Activated T-cell treated with anti-CD3 and anti-CD28 coated beads for 24 hours (primary cell): ENCODE results near the gene RASA3.
"Not testable (repeated sequence)": the region's sequence is repeated elsewhere in the genome, so short reads cannot be mapped to it uniquely, and the experiment has no call there.

Source experiments
- DNase-seq: peaks from one replicate; pipeline ENCODE4 v3.0.0-alpha.2; 2020; ENCODE audit warnings: low read depth

RASA3 gene

GRCh38 chr13:114080739-114081561, 51.5 kb downstream of the RASA3 start:
- no peak for DNase-seq

GRCh38 chr13:114079601-114080536, 52.6 kb downstream of the RASA3 start:
- DNase-seq, result no peak

GRCh38 chr13:114078461-114079451, 53.7 kb downstream of the RASA3 start:
- no peak for DNase-seq

- DNase-seq, result no peak
These were observed 54.5 kb downstream of the RASA3 start for GRCh38 chr13:114077933-114078325.

- no peak for DNase-seq
These were observed 55.1 kb downstream of the RASA3 start for GRCh38 chr13:114077099-114077932.

- DNase-seq, result no peak
These were observed 55.9 kb downstream of the RASA3 start for GRCh38 chr13:114076329-114077090.

GRCh38 chr13:114075811-114076210, 56.6 kb downstream of the RASA3 start:
- DNase-seq, result not testable (repeated sequence)

- no peak for DNase-seq
These were observed 57.6 kb downstream of the RASA3 start for GRCh38 chr13:114074671-114075315.

- DNase-seq, result no peak
These were observed 58.4 kb downstream of the RASA3 start for GRCh38 chr13:114073881-114074612.

- DNase-seq, result no peak
These were observed 60.0 kb downstream of the RASA3 start for GRCh38 chr13:114072421-114072820.

GRCh38 chr13:114071991-114072390, 60.4 kb downstream of the RASA3 start:
- DNase-seq, result no peak

GRCh38 chr13:114071410-114071809, 61.0 kb downstream of the RASA3 start:
- DNase-seq, result no peak

- no peak for DNase-seq
These were observed 62.2 kb downstream of the RASA3 start for GRCh38 chr13:114070098-114070799.

GRCh38 chr13:114069376-114070097, 62.9 kb downstream of the RASA3 start:
- no peak for DNase-seq

- no peak for DNase-seq
These were observed 63.6 kb downstream of the RASA3 start for GRCh38 chr13:114068656-114069318.

- no peak for DNase-seq
These were observed 64.4 kb downstream of the RASA3 start for GRCh38 chr13:114067886-114068651.
